Neural crest cell (in vitro differentiated cells): Measurements from ENCODE around the gene SCRN1. TPM values are rescaled to one million over a fixed set of nuclear protein-coding genes. Genes with fewer than 3 reads are reported as not detected.

Source experiments
- DNase-seq: peaks from one replicate; pipeline ENCODE4 v3.0.0; 2021; ENCODE audit warnings: low read depth, mixed read lengths, low spot score
- H3K27ac Mint-ChIP-seq: one replicate; pipeline ENCODE4 v1.8.0; 2021; ENCODE audit warnings: mild to moderate bottlenecking, mixed read lengths; ENCODE audit not compliant: unreplicated experiment
- H3K27me3 Mint-ChIP-seq: 2 replicates; pipeline ENCODE4 v1.8.0; 2021; ENCODE audit warnings: low read depth, mild to moderate bottlenecking, mixed read lengths
- H3K36me3 Mint-ChIP-seq: 2 replicates; pipeline ENCODE4 v1.8.0; 2021; ENCODE audit warnings: low read depth, mild to moderate bottlenecking, mixed read lengths
- H3K4me1 Mint-ChIP-seq: 2 replicates; pipeline ENCODE4 v1.8.0; 2021; ENCODE audit warnings: mixed read lengths
- H3K4me3 Mint-ChIP-seq: one replicate; pipeline ENCODE4 v1.8.0; 2021; ENCODE audit warnings: mild to moderate bottlenecking, mixed read lengths
- H3K9me3 Mint-ChIP-seq: 2 replicates; pipeline ENCODE4 v1.8.0; 2021; ENCODE audit warnings: mixed read lengths
- CTCF ChIP-seq: fragments of 200-600 bp; sonication (generic); conservative IDR thresholded peaks from 2 replicates; pipeline ENCODE4 v1.5.0; 2021; ENCODE audit warnings: antibody characterized with exemption, mild to moderate bottlenecking
- total RNA-seq: library from RNA; stranded (reverse); gene quantifications from 2 replicates; pipeline ENCODE4 v1.2.1, GENCODE V29; 2021

The SCRN1 gene
- total RNA-seq, 1 donor from 2014 or later = 76.8 TPM

- no peak for TF ChIP-seq CTCF
- H3K9me3 Mint-ChIP-seq = peaks cover 9% of the 10 kb centered on the region
These were observed 2.3 kb upstream of the SCRN1 start for GRCh38 chr7:29991937-29992336.

GRCh38 chr7:29990931-29991330 is 1.3 kb upstream of the SCRN1 start:
- Mint-ChIP-seq H3K9me3 (peaks cover 6% of the 10 kb centered on the region), H3K4me1 (peaks cover 24% of the 10 kb centered on the region), H3K27me3 (peaks cover 2% of the 10 kb centered on the region), H3K27ac (no peak overlapping the region), H3K36me3 (peaks cover 21% of the 10 kb centered on the region), H3K4me3 (peak overlapping the region; percentile 79)
- DNase-seq = no peak
- TF ChIP-seq CTCF = no peak

More at GRCh38 chr7:29991937-29992336, 2.3 kb upstream of the SCRN1 start:
- Mint-ChIP-seq H3K36me3 (peaks cover 27% of the 10 kb centered on the region), H3K4me1 (peaks cover 22% of the 10 kb centered on the region), H3K4me3 (peak overlapping the region; percentile 40), H3K27me3 (peaks cover 2% of the 10 kb centered on the region), H3K27ac (no peak overlapping the region)
- no peak for DNase-seq

GRCh38 chr7:29988424-29989256 is 961 bp downstream of the SCRN1 start:
- Mint-ChIP-seq H3K27ac (peak overlapping the region; percentile 88), H3K4me1 (peaks cover 29% of the 10 kb centered on the region), H3K36me3 (peaks cover 24% of the 10 kb centered on the region), H3K9me3 (peaks cover 7% of the 10 kb centered on the region), H3K4me3 (peak overlapping the region; percentile 94), H3K27me3 (peaks cover 2% of the 10 kb centered on the region)
- no peak for TF ChIP-seq CTCF
- DNase-seq = peak; percentile 37

GRCh38 chr7:29987811-29988317 is 1.7 kb downstream of the SCRN1 start:
- Mint-ChIP-seq H3K9me3 (peaks cover 8% of the 10 kb centered on the region), H3K36me3 (peaks cover 25% of the 10 kb centered on the region), H3K4me3 (peak overlapping the region; percentile 94), H3K27ac (peak overlapping the region; percentile 88), H3K27me3 (peaks cover 2% of the 10 kb centered on the region), H3K4me1 (peaks cover 29% of the 10 kb centered on the region)
- no peak for DNase-seq
- TF ChIP-seq CTCF = no peak

GRCh38 chr7:29987083-29987482 is 2.5 kb downstream of the SCRN1 start:
- DNase-seq = no peak
- Mint-ChIP-seq H3K27me3 (peaks cover 2% of the 10 kb centered on the region), H3K36me3 (peaks cover 21% of the 10 kb centered on the region), H3K9me3 (peaks cover 4% of the 10 kb centered on the region), H3K27ac (no peak overlapping the region), H3K4me3 (peak overlapping the region; percentile 66), H3K4me1 (peaks cover 30% of the 10 kb centered on the region)
- TF ChIP-seq CTCF = no peak
